NK-92 treated with Interleukin-12 subunit alpha and Interleukin-12 subunit beta, amount 100 ng/mL, for 24 hours (cell line): ENCODE measurements around the gene MCF2L2.
"Not testable (repeated sequence)": the region's sequence is repeated elsewhere in the genome, so short reads cannot be mapped to it uniquely, and the experiment has no call there.

ENCODE experiments used
- DNase-seq: peaks from one replicate; lab custom pipeline; 2025; lab: John Stamatoyannopoulos, UW

The MCF2L2 gene

GRCh38 chr3:183203670-183204069 lies 224.7 kb downstream of the MCF2L2 start:
- DNase-seq, result no peak

GRCh38 chr3:183202004-183202722 lies 226.3 kb downstream of the MCF2L2 start:
- DNase-seq, result no peak

GRCh38 chr3:183198939-183199338 lies 229.5 kb downstream of the MCF2L2 start:
- DNase-seq, result no peak

GRCh38 chr3:183197734-183198133 lies 230.7 kb downstream of the MCF2L2 start:
- DNase-seq, result no peak

- no peak for DNase-seq
Measured at GRCh38 chr3:183195266-183195665, 233.2 kb downstream of the MCF2L2 start.

GRCh38 chr3:183193762-183194689 lies 234.4 kb downstream of the MCF2L2 start:
- no peak for DNase-seq

GRCh38 chr3:183192650-183193300 lies 235.6 kb downstream of the MCF2L2 start:
- no peak for DNase-seq

GRCh38 chr3:183189641-183190040 lies 238.8 kb downstream of the MCF2L2 start:
- no peak for DNase-seq

- no peak for DNase-seq
Measured at GRCh38 chr3:183188895-183189462, 239.4 kb downstream of the MCF2L2 start.

GRCh38 chr3:183185696-183186095 lies 242.7 kb downstream of the MCF2L2 start:
- DNase-seq, result no peak

GRCh38 chr3:183182732-183183610 lies 245.4 kb downstream of the MCF2L2 start:
- no peak for DNase-seq

GRCh38 chr3:183182073-183182472 lies 246.3 kb downstream of the MCF2L2 start:
- no peak for DNase-seq

GRCh38 chr3:183181606-183182005 lies 246.8 kb downstream of the MCF2L2 start:
- DNase-seq, result no peak

- DNase-seq, result no peak
Measured at GRCh38 chr3:183180784-183181295, 247.6 kb downstream of the MCF2L2 start.

GRCh38 chr3:183180110-183180783 lies 248.2 kb downstream of the MCF2L2 start:
- DNase-seq, result no peak

GRCh38 chr3:183179550-183179908 lies 248.9 kb downstream of the MCF2L2 start:
- not testable (repeated sequence) for DNase-seq

GRCh38 chr3:183178833-183179549 lies 249.4 kb downstream of the MCF2L2 start:
- DNase-seq, result no peak

GRCh38 chr3:183178512-183178832 lies 249.9 kb downstream of the MCF2L2 start:
- no peak for DNase-seq

GRCh38 chr3:183172051-183172639 lies 256.3 kb downstream of the MCF2L2 start:
- no peak for DNase-seq

- not testable (repeated sequence) for DNase-seq
Measured at GRCh38 chr3:183167975-183168374, 260.4 kb downstream of the MCF2L2 start.
